ENCODE data around the gene TAF10.

The TAF10 gene

GRCh38 chr11:6640985-6641701 is 29.1 kb upstream of the TAF10 start:
- no peak for DNase-seq (ENCODE audit: low read depth in 3 of 3)

GRCh38 chr11:6640036-6640984 is 28.3 kb upstream of the TAF10 start:
- DNase-seq (ENCODE audit: low read depth in 3 of 3) = no peak

GRCh38 chr11:6638429-6638828 is 26.4 kb upstream of the TAF10 start:
- DNase-seq (ENCODE audit: low read depth in 3 of 3) = no peak

- DNase-seq (ENCODE audit: low read depth in 3 of 3) = no peak
Measured at GRCh38 chr11:6637871-6638270, 25.9 kb upstream of the TAF10 start.

- DNase-seq (ENCODE audit: low read depth in 3 of 3) = no peak
Measured at GRCh38 chr11:6636480-6636879, 24.5 kb upstream of the TAF10 start.

- DNase-seq (ENCODE audit: low read depth in 3 of 3) = no peak
Measured at GRCh38 chr11:6635082-6635932, 23.3 kb upstream of the TAF10 start.

GRCh38 chr11:6634534-6634933 is 22.5 kb upstream of the TAF10 start:
- DNase-seq (ENCODE audit: low read depth in 3 of 3) = no peak

- DNase-seq (ENCODE audit: low read depth in 3 of 3) = no peak
Measured at GRCh38 chr11:6633422-6634408, 21.7 kb upstream of the TAF10 start.

- DNase-seq (ENCODE audit: low read depth in 3 of 3) = no peak
Measured at GRCh38 chr11:6632116-6633073, 20.4 kb upstream of the TAF10 start.

- DNase-seq (ENCODE audit: low read depth in 3 of 3) = no peak
Measured at GRCh38 chr11:6631361-6631890, 19.4 kb upstream of the TAF10 start.

GRCh38 chr11:6630632-6631291 is 18.7 kb upstream of the TAF10 start:
- DNase-seq (ENCODE audit: low read depth in 3 of 3) = no peak

- no peak for DNase-seq (ENCODE audit: low read depth in 3 of 3)
Measured at GRCh38 chr11:6629892-6630631, 18.0 kb upstream of the TAF10 start.

- DNase-seq (ENCODE audit: low read depth in 3 of 3) = no peak
Measured at GRCh38 chr11:6629573-6629891, 17.5 kb upstream of the TAF10 start.

GRCh38 chr11:6628526-6628925 is 16.5 kb upstream of the TAF10 start:
- DNase-seq (ENCODE audit: low read depth in 3 of 3) = no peak

GRCh38 chr11:6627762-6628241 is 15.8 kb upstream of the TAF10 start:
- no peak for DNase-seq (ENCODE audit: low read depth in 3 of 3)

- no peak for DNase-seq (ENCODE audit: low read depth in 3 of 3)
Measured at GRCh38 chr11:6626971-6627761, 15.2 kb upstream of the TAF10 start.

GRCh38 chr11:6625832-6626420 is 13.9 kb upstream of the TAF10 start:
- DNase-seq (ENCODE audit: low read depth in 3 of 3) = no peak
